BJ (cell line): Measurements from ENCODE around the gene ANKZF1. TPM values are rescaled to one million over a fixed set of nuclear protein-coding genes. Genes with fewer than 3 reads are reported as not detected.
"Not testable (repeated sequence)": the region's sequence is repeated elsewhere in the genome, so short reads cannot be mapped to it uniquely, and the experiment has no call there.

Experiments
- CTCF ChIA-PET: fragments of 350-600 bp; formaldehyde crosslinking; extraction: SDS; loops from one replicate; lab custom pipeline; 2021; ENCODE audit warnings: antibody characterized with exemption, inconsistent platforms; lab: Yijun Ruan, JAX
- POLR2A ChIA-PET: fragments of 300-600 bp; sonication (Branson Sonifier 250); formaldehyde crosslinking; extraction: SDS; loops from one replicate; lab custom pipeline; 2021; ENCODE audit warnings: antibody characterized with exemption; lab: Charles Lee
- DNase-seq: peaks from one replicate; pipeline ENCODE4 v3.0.0-alpha.2; 2011; ENCODE audit warnings: low read depth
- H3K27me3 ChIP-seq: 2 replicates; pipeline ENCODE4 v1.6.0; 2011; ENCODE audit warnings: low read length; ENCODE audit not compliant: control insufficient read depth, insufficient read depth
- H3K36me3 ChIP-seq: 2 replicates; pipeline ENCODE4 v1.5.1; 2011; ENCODE audit warnings: low read length; ENCODE audit not compliant: control insufficient read depth, insufficient read depth
- H3K4me3 ChIP-seq: 2 replicates; pipeline ENCODE4 v1.5.1; 2011; ENCODE audit warnings: low read depth, mild to moderate bottlenecking, control low read depth, low read length
- CTCF ChIP-seq: IDR thresholded peaks from 2 replicates; pipeline ENCODE4 v1.5.1; 2011; ENCODE audit warnings: low read depth, mild to moderate bottlenecking, control low read depth, inconsistent platforms, low read length, moderate library complexity; ENCODE audit not compliant: insufficient read depth
- polyA plus RNA-seq: library from polyadenylated mRNA; depleted of rRNA; stranded (reverse); fragments of >200 nt; gene quantifications from 2 replicates; pipeline ENCODE4 v1.2.3, GENCODE V29; 2011

The ANKZF1 gene
- polyA plus RNA-seq, 1 experiment: 37.7 TPM

DNA sequence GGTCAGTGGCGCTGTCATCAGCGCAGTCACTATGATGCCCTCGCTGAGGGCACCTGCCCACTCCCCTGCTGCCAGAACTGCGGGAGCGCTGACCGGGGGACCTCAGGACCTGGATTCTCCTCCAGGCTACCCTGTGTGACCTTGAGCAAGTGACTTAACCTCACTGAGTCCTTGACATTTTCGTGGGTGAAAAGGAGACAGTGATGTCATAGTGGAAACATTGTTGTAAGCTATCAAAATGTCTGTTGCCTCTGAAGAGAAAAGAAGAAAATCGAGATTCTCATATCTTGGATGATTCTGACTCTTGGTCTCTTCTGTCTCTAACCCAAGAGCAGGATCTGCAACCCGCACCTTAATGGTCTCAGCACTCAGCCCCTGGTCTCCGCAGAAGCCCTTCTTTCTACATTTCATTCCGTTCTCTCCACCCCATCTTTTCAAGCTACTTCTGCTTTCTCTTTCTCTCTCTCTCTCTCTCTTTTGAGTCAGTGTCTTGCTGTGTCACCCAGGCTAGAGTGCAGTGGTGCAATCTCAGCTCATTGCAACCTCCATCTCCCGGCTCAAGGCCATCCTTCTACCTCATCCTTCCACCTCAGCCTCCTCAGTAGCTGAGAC is 25.1 kb downstream of the ANKZF1 start:
- 0 out of 2 replicates have a peak, but pooled peaks have one; percentile 1 for TF ChIP-seq CTCF
- POLR2A ChIA-PET: no interaction called here
- Histone ChIP-seq H3K27me3 (peaks cover 6% of the 10 kb centered on the region), H3K36me3 (no peaks in the 10 kb centered on the region), H3K4me3 (peak overlapping the region; percentile 52)
- CTCF ChIA-PET: interaction anchor here (1.3 to 9.5 kb wide), 3 partner anchors 23 to 83 kb away, joined by 3 to 61 read pairs (median 24); partner anchors contain the start of gene DNAJB2
- DNase-seq: no peak

- H3K27me3 ChIP-seq: peaks cover 12% of the 10 kb centered on the region
- DNase-seq, POLR2A ChIA-PET, H3K4me3 ChIP-seq, H3K36me3 ChIP-seq: not testable (repeated sequence)
- CTCF ChIA-PET: interaction anchor here (0.8 to 3.6 kb wide), 3 partner anchors 9 to 36 kb away, joined by 3 to 16 read pairs (median 4); no protein-coding TSS in a partner anchor
Observed at GRCh38 chr2:219258942-219259341, 29.3 kb downstream of the ANKZF1 start.

GRCh38 chr2:219261024-219261855 is 31.6 kb downstream of the ANKZF1 start:
- Histone ChIP-seq H3K36me3 (no peaks in the 10 kb centered on the region), H3K4me3 (no peak overlapping the region), H3K27me3 (peaks cover 9% of the 10 kb centered on the region)
- TF ChIP-seq CTCF: no peak
- CTCF ChIA-PET: interaction anchor here (1.1 to 3.9 kb wide), 4 partner anchors 9 to 34 kb away, joined by 3 to 33 read pairs (median 6); partner anchors contain the start of gene DNAJB2
- POLR2A ChIA-PET: no interaction called here
- no peak for DNase-seq

GRCh38 chr2:219266232-219266631 is 36.6 kb downstream of the ANKZF1 start:
- CTCF ChIA-PET: interaction anchor here (0.6 to 1.3 kb wide), 2 partner anchors 10 to 189 kb away, joined by 3 to 11 read pairs; no protein-coding TSS in a partner anchor
- TF ChIP-seq CTCF: no peak

DNA sequence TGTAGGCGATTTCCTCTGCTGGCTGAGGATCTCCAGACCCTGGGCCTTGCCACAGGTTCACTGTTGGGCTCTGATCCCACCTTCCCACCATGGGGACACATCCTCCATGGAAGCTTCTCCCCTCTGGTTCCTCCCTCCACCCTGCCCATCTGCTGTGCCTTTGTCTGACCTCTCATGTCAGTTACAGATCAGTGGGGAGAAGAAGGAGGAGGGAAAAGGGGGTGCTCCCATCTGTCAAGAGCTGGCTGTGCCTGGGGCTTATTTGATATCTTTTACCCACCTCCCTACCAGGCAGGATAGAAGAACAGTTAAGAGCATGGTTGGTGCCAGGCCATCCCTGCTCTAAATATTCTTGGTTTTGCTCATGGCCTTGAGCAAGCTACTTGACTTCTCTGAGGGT is 37.3 kb downstream of the ANKZF1 start:
- ChIA-PET CTCF (interaction anchor here (1.5 to 1.7 kb wide), 2 partner anchors 9 to 11 kb away, joined by 4 to 5 read pairs; no protein-coding TSS in a partner anchor), POLR2A (no interaction called here)
- Histone ChIP-seq H3K27me3 (peaks cover 3% of the 10 kb centered on the region), H3K4me3 (no peak overlapping the region), H3K36me3 (no peaks in the 10 kb centered on the region)
- DNase-seq: no peak
- no peak for TF ChIP-seq CTCF

More at GRCh38 chr2:219266232-219266631, 36.6 kb downstream of the ANKZF1 start:
- H3K4me3 ChIP-seq: no peak overlapping the region
- DNase-seq: no peak
- peaks cover 3% of the 10 kb centered on the region for H3K27me3 ChIP-seq
- POLR2A ChIA-PET: no interaction called here
- H3K36me3 ChIP-seq: no peaks in the 10 kb centered on the region
